ENCODE data around the gene SAP30BP. TPM values are rescaled to one million over a fixed set of nuclear protein-coding genes. Genes with fewer than 3 reads are reported as not detected.

The SAP30BP gene
- total RNA-seq, 4 donors from 2014 or later: 54.0 to 85.1 (median 74.1) TPM

DNA sequence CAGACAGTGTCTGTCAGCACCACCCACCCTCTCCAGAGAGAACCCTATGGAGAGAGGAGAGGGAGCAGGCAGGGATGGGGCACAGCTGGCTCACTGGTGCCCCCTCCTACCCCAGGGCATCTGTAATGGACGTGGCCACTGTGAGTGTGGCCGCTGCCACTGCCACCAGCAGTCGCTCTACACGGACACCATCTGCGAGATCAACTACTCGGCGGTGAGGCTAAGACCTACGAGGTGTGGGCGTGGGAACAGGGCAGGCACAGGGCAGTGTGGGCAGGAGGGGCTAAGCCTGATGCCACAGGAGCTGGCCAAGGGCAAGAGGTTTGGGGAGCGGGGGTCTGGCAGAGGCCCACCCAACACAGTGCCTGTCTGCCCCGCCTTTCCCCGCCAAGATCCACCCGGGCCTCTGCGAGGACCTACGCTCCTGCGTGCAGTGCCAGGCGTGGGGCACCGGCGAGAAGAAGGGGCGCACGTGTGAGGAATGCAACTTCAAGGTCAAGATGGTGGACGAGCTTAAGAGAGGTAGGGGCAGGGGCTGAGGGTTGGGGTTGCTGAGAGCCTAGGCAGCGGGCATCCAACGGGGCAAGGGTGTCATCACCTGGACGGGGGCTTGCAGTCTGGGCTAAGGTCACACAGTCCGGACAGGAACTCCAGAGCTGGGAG is 69.2 kb downstream of the SAP30BP start:
- DNase-seq (ENCODE audit: low spot score in 2 of 2): no peak

DNA sequence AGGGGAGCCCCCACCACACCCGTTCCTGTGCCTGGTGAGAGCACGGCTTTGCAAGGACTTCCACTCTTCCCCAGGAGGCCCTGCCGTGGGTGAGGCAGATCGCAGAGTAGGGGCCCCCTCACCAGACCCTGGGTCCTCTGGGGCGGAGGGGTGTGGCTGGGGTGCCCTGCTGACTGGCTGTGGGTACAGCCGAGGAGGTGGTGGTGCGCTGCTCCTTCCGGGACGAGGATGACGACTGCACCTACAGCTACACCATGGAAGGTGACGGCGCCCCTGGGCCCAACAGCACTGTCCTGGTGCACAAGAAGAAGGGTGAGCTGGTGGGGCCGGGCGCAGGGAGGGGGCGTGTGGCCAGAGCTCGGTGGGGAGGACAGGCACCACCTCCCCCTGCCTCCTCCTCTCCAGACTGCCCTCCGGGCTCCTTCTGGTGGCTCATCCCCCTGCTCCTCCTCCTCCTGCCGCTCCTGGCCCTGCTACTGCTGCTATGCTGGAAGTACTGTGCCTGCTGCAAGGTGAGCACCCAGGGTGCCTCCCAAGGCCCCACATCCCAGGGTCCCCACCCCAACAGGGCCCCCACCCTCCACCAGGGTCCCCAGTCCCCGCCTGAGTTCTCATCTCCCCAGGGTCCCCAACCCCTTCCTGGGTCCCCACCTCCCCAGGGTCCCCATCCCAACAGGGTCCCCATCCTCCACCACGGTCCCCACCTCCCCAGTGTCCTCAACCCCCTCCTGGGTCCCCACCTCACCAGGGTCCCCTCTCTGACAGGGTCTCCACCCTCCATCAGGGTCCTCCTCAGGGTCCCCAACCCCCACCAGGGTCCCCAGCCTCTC is 70.2 kb downstream of the SAP30BP start:
- intact Hi-C loops (cut with DNase I; ENCODE audit: low total_unique reads): no loop called here
- no peak overlapping the region for H3K4me3 ChIP-seq (ENCODE audit: low read depth, poor library complexity, severe bottlenecking)
- TF ChIP-seq POLR2A (IDR thresholded peaks at IDR 0.05): no peak
- TF ChIP-seq, protein P1, sequence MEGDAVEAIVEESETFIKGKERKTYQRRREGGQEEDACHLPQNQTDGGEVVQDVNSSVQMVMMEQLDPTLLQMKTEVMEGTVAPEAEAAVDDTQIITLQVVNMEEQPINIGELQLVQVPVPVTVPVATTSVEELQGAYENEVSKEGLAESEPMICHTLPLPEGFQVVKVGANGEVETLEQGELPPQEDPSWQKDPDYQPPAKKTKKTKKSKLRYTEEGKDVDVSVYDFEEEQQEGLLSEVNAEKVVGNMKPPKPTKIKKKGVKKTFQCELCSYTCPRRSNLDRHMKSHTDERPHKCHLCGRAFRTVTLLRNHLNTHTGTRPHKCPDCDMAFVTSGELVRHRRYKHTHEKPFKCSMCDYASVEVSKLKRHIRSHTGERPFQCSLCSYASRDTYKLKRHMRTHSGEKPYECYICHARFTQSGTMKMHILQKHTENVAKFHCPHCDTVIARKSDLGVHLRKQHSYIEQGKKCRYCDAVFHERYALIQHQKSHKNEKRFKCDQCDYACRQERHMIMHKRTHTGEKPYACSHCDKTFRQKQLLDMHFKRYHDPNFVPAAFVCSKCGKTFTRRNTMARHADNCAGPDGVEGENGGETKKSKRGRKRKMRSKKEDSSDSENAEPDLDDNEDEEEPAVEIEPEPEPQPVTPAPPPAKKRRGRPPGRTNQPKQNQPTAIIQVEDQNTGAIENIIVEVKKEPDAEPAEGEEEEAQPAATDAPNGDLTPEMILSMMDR (IDR thresholded peaks at IDR 0.05): no peak
- WGBS, 2 donors: 77 to 80% methylated on average over 18 to 20 of the region's 20 CpGs
- DNase-seq (ENCODE audit: low spot score in 2 of 2): no peak

More for the DNA sequence above, 69.2 kb downstream of the SAP30BP start:
- 88% methylated on average over 22 to 26 of the region's 26 CpGs for WGBS, 2 donors
- intact Hi-C loops (cut with DNase I; ENCODE audit: low total_unique reads): no loop called here
- H3K4me3 ChIP-seq (ENCODE audit: low read depth, poor library complexity, severe bottlenecking): no peak overlapping the region
- no peak for TF ChIP-seq POLR2A (IDR thresholded peaks at IDR 0.05)
- TF ChIP-seq, protein P1 (IDR thresholded peaks at IDR 0.05): no peak

DNA sequence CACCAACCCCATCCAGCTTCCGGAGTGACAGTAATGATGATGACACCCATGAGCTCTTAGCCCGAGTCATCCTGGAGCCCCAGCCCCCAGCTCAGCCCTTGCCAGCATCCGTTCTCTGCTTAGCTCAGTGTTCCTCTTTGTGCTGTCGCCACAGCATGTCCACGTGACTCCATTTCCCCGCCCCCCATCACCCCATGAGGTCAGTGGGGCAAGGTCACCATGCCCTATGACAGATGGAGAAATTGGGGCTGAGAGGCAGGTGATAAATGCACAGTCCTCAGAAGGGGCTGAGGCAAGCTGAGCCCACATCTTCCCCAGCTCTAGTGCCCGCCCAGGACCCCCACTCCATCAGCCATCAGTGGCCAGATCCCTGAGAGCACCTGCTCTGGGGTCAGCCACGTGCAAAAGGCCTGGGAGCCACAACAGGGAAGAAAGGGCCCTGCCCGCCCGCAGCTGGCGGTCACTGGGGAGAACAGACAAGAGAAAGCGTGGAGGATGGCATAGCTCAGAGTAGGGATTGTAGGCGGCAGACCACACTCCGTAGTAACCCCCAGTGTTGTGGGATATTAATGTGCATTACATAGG is 71.2 kb downstream of the SAP30BP start:
- H3K4me3 ChIP-seq (ENCODE audit: low read depth, poor library complexity, severe bottlenecking): no peak overlapping the region
- intact Hi-C loops (cut with DNase I; ENCODE audit: low total_unique reads): no loop called here
- TF ChIP-seq POLR2A (IDR thresholded peaks at IDR 0.05): no peak
- TF ChIP-seq, protein P1 (IDR thresholded peaks at IDR 0.05): no peak
- WGBS, 2 donors: 67 to 70% methylated on average over 14 of the region's 14 CpGs
- DNase-seq (ENCODE audit: low spot score in 2 of 2): no peak

DNA sequence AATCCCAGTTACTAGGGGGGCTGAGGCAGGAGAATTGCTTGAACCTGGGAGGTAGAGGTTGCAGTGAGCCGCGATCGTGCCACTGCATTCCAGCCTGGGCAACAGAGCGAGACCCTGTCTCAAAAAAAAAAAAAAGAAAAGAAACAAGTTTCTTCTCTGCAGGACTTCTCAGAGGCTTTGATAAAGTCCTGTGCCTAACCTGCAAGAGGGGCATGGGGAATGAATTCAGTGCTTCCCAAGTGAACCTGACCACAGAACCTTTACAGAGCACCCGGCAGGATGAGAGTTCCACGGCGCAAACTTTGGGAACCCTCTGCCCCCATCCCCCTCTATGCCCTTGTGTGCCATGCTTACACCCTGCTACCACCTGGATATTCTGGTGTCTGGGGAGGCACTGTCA is 72.0 kb downstream of the SAP30BP start:
- 88 to 91% methylated on average over 7 of the region's 7 CpGs for WGBS, 2 donors
- TF ChIP-seq POLR2A (IDR thresholded peaks at IDR 0.05): no peak
- TF ChIP-seq, protein P1 (IDR thresholded peaks at IDR 0.05): no peak
- intact Hi-C loops (cut with DNase I; ENCODE audit: low total_unique reads): no loop called here
- no peak overlapping the region for H3K4me3 ChIP-seq (ENCODE audit: low read depth, poor library complexity, severe bottlenecking)
- DNase-seq (ENCODE audit: low spot score in 2 of 2): no peak

- H3K4me3 ChIP-seq (ENCODE audit: low read depth, poor library complexity, severe bottlenecking): no peak overlapping the region
- 75% methylated on average over 11 of the region's 14 CpGs; no CpG with 5 or more reads in 1 of the 2 donors for WGBS, 2 donors
- TF ChIP-seq, protein P1 (IDR thresholded peaks at IDR 0.05): no peak
- no peak for TF ChIP-seq POLR2A (IDR thresholded peaks at IDR 0.05)
- DNase-seq (ENCODE audit: low spot score in 2 of 2): no peak
- intact Hi-C loops (cut with DNase I; ENCODE audit: low total_unique reads): no loop called here
Observed at GRCh38 chr17:75739801-75740200, 72.7 kb downstream of the SAP30BP start.

Data from lower leg skin (tissue), 4 donors.